ENCODE results near the gene STMN3.

Gene STMN3

DNA sequence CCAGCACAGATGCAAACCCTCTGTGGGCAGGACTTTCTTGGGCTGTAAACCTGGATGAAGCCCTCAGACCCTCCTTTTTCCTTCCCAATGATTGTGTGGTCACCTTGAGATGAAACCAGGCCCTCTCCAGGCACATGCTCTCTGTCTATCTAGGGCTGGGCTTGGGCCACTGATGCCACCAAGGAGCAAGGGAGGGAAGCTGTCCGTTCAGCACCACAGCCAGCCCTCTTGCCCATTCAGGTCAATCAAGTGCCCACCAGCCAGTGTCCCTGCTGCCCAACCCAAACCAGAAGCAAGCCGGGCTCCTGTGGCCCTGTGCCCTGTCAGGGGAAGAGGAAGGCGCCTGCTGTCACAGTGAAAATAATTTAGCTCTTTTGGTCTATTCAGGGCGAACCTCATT lies 8.0 kb downstream of the STMN3 start:
- Histone ChIP-seq H3K27ac (replicated peaks) (no peak overlapping the region), H3K4me3 (replicated peaks; ENCODE audit: insufficient read depth, low read length) (no peak overlapping the region), H3K27me3 (ENCODE audit: insufficient read depth, poor library complexity, severe bottlenecking) (no peaks in the 10 kb centered on the region)
- DNase-seq (ENCODE audit: low read depth in 1 of 2, low spot score in 1 of 2) = no peak
- TF ChIP-seq GABPA (IDR thresholded peaks at IDR 0.05; ENCODE audit: low read depth) = no peak
- TF ChIP-seq, protein P1, sequence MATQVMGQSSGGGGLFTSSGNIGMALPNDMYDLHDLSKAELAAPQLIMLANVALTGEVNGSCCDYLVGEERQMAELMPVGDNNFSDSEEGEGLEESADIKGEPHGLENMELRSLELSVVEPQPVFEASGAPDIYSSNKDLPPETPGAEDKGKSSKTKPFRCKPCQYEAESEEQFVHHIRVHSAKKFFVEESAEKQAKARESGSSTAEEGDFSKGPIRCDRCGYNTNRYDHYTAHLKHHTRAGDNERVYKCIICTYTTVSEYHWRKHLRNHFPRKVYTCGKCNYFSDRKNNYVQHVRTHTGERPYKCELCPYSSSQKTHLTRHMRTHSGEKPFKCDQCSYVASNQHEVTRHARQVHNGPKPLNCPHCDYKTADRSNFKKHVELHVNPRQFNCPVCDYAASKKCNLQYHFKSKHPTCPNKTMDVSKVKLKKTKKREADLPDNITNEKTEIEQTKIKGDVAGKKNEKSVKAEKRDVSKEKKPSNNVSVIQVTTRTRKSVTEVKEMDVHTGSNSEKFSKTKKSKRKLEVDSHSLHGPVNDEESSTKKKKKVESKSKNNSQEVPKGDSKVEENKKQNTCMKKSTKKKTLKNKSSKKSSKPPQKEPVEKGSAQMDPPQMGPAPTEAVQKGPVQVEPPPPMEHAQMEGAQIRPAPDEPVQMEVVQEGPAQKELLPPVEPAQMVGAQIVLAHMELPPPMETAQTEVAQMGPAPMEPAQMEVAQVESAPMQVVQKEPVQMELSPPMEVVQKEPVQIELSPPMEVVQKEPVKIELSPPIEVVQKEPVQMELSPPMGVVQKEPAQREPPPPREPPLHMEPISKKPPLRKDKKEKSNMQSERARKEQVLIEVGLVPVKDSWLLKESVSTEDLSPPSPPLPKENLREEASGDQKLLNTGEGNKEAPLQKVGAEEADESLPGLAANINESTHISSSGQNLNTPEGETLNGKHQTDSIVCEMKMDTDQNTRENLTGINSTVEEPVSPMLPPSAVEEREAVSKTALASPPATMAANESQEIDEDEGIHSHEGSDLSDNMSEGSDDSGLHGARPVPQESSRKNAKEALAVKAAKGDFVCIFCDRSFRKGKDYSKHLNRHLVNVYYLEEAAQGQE (IDR thresholded peaks at IDR 0.05; ENCODE audit: insufficient replicate concordance, low read depth) = no peak
- TF ChIP-seq POLR2AphosphoS5 (IDR thresholded peaks at IDR 0.05; ENCODE audit: low read depth) = no peak
- TF ChIP-seq, protein P2, sequence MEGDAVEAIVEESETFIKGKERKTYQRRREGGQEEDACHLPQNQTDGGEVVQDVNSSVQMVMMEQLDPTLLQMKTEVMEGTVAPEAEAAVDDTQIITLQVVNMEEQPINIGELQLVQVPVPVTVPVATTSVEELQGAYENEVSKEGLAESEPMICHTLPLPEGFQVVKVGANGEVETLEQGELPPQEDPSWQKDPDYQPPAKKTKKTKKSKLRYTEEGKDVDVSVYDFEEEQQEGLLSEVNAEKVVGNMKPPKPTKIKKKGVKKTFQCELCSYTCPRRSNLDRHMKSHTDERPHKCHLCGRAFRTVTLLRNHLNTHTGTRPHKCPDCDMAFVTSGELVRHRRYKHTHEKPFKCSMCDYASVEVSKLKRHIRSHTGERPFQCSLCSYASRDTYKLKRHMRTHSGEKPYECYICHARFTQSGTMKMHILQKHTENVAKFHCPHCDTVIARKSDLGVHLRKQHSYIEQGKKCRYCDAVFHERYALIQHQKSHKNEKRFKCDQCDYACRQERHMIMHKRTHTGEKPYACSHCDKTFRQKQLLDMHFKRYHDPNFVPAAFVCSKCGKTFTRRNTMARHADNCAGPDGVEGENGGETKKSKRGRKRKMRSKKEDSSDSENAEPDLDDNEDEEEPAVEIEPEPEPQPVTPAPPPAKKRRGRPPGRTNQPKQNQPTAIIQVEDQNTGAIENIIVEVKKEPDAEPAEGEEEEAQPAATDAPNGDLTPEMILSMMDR (IDR thresholded peaks at IDR 0.05; ENCODE audit: insufficient read depth, low read length) = no peak
- TF ChIP-seq SPI1 (IDR thresholded peaks at IDR 0.05; ENCODE audit: borderline replicate concordance, low read depth) = no peak

DNA sequence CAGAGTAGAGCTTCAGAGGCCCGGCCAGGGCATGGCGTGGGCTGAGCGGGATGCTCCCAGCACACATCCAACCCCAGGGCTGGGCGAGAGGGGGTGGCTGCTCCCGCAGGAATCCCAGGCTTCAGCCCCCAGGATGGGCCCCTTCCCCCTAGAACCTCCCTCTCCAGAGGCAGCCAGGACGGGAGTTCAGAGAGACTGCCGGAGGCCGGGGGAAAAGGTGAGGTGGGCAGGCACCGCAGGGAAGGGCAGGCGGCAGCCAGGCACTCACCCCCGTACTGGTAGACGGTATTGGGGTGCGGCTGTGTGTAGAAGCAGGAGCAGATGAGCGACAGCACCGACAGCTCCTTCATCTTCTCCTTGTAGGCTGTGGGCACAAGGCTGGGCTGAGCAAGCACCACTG lies 9.3 kb downstream of the STMN3 start:
- H3K4me3 ChIP-seq (replicated peaks; ENCODE audit: insufficient read depth, low read length) = no peak overlapping the region
- H3K27me3 ChIP-seq (ENCODE audit: insufficient read depth, poor library complexity, severe bottlenecking) = no peaks in the 10 kb centered on the region
- TF ChIP-seq, protein P2 (IDR thresholded peaks at IDR 0.05; ENCODE audit: insufficient read depth, low read length) = no peak
- TF ChIP-seq GABPA (IDR thresholded peaks at IDR 0.05; ENCODE audit: low read depth) (no peak), POLR2AphosphoS5 (IDR thresholded peaks at IDR 0.05; ENCODE audit: low read depth) (no peak), SPI1 (IDR thresholded peaks at IDR 0.05; ENCODE audit: borderline replicate concordance, low read depth) (no peak)
- TF ChIP-seq, protein P1 (IDR thresholded peaks at IDR 0.05; ENCODE audit: insufficient replicate concordance, low read depth) = no peak
- no peak for DNase-seq (ENCODE audit: low read depth in 1 of 2, low spot score in 1 of 2)
- H3K27ac ChIP-seq (replicated peaks) = no peak overlapping the region

DNA sequence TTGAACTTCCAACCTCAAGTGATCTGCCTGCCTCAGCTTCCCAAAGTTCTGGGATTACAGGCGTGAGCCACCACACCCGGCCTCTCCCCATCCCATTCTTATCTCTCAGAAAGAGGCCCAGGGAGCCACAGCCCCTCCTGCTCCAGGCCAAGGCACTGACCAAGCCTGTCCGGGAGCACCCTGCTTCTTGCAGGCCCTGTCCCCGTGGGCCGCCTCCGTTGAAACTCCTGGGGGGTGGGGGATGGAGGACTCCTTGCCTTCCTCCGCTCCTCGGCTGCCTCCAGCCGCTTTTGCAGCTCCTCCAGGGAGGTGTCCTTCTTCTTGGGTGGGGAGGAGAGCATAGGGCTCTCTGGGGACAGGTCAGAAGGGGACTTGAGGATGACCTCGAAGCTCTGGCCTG lies 9.7 kb downstream of the STMN3 start:
- no peak overlapping the region for H3K27ac ChIP-seq (replicated peaks)
- no peak for DNase-seq (ENCODE audit: low read depth in 1 of 2, low spot score in 1 of 2)
- TF ChIP-seq SPI1 (IDR thresholded peaks at IDR 0.05; ENCODE audit: borderline replicate concordance, low read depth) (no peak), GABPA (IDR thresholded peaks at IDR 0.05; ENCODE audit: low read depth) (no peak), POLR2AphosphoS5 (IDR thresholded peaks at IDR 0.05; ENCODE audit: low read depth) (no peak)
- TF ChIP-seq, protein P1 (IDR thresholded peaks at IDR 0.05; ENCODE audit: insufficient replicate concordance, low read depth) = no peak
- TF ChIP-seq, protein P2 (IDR thresholded peaks at IDR 0.05; ENCODE audit: insufficient read depth, low read length) = no peak
- H3K27me3 ChIP-seq (ENCODE audit: insufficient read depth, poor library complexity, severe bottlenecking) = no peaks in the 10 kb centered on the region
- no peak overlapping the region for H3K4me3 ChIP-seq (replicated peaks; ENCODE audit: insufficient read depth, low read length)
